ENCODE data around the gene CBR1.

Gene CBR1

GRCh38 chr21:36113647-36114428, 44.0 kb downstream of the CBR1 start:
- TF ChIP-seq, protein P1, sequence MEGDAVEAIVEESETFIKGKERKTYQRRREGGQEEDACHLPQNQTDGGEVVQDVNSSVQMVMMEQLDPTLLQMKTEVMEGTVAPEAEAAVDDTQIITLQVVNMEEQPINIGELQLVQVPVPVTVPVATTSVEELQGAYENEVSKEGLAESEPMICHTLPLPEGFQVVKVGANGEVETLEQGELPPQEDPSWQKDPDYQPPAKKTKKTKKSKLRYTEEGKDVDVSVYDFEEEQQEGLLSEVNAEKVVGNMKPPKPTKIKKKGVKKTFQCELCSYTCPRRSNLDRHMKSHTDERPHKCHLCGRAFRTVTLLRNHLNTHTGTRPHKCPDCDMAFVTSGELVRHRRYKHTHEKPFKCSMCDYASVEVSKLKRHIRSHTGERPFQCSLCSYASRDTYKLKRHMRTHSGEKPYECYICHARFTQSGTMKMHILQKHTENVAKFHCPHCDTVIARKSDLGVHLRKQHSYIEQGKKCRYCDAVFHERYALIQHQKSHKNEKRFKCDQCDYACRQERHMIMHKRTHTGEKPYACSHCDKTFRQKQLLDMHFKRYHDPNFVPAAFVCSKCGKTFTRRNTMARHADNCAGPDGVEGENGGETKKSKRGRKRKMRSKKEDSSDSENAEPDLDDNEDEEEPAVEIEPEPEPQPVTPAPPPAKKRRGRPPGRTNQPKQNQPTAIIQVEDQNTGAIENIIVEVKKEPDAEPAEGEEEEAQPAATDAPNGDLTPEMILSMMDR (IDR thresholded peaks at IDR 0.05; ENCODE audit: insufficient read depth, low read length, missing control alignments), result no peak
- DNase-seq (ENCODE audit: low read depth, low spot score), result no peak
- CTCF ChIA-PET, result interaction anchor here (0.7 to 10.3 kb wide), 14 partner anchors 10 to 498 kb away, joined by 3 to 100 read pairs (median 6); partner anchors contain the start of genes CBR1 and SETD4
- POLR2A ChIA-PET, result interaction anchor here (0.6 kb wide), 1 partner anchor 133 kb away, joined by 3 read pairs; no protein-coding TSS in a partner anchor
- H3K4me3 ChIP-seq (ENCODE audit: low read depth, low read length), result no peak overlapping the region

DNA sequence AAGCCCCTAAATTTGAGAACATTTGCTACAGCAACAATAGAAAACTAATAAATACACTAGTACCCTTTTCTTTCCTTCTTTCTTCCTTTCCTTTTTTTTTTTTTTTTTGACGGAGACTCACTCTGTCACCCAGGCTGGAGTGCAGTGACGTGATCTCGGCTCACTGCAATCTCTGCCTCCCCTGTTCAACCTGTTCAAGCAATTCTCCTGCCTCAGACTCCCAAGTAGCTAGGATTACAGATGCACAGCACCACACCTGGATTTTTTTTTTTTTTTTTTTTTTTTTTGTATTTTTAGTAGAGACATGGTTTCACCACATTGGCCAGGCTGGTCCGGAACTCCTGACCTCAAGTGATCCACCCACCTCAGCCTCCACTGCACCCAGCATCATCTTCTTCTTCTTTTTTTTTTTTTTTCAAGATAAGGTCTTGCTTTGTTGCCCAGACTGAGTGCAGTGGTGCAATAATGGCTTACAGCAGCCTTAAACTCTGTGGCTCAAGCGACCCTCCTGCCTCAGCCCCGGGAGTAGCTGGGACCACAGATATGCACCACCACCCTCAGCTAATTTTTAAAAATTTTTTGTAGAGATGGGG, 45.4 kb downstream of the CBR1 start:
- no peak for DNase-seq (ENCODE audit: low read depth, low spot score)
- ChIA-PET POLR2A (no interaction called here), CTCF (interaction anchor here (1.1 to 10.3 kb wide), 4 partner anchors 10 to 42 kb away, joined by 3 to 100 read pairs (median 4); no protein-coding TSS in a partner anchor)
- no peak overlapping the region for H3K4me3 ChIP-seq (ENCODE audit: low read depth, low read length)
- TF ChIP-seq, protein P1 (IDR thresholded peaks at IDR 0.05; ENCODE audit: insufficient read depth, low read length, missing control alignments), result no peak

GRCh38 chr21:36117286-36117741, 47.5 kb downstream of the CBR1 start:
- TF ChIP-seq, protein P1 (IDR thresholded peaks at IDR 0.05; ENCODE audit: insufficient read depth, low read length, missing control alignments), result no peak
- ChIA-PET POLR2A (no interaction called here), CTCF (interaction anchor here (10.3 kb wide), 1 partner anchor 8 kb away, joined by 100 read pairs; no protein-coding TSS in a partner anchor)
- DNase-seq (ENCODE audit: low read depth, low spot score), result no peak
- H3K4me3 ChIP-seq (ENCODE audit: low read depth, low read length), result no peak overlapping the region

GRCh38 chr21:36120304-36120888, 50.6 kb downstream of the CBR1 start:
- POLR2A ChIA-PET, result no interaction called here
- TF ChIP-seq, protein P1 (IDR thresholded peaks at IDR 0.05; ENCODE audit: insufficient read depth, low read length, missing control alignments), result no peak
- H3K4me3 ChIP-seq (ENCODE audit: low read depth, low read length), result no peak overlapping the region
- DNase-seq (ENCODE audit: low read depth, low spot score), result no peak
- CTCF ChIA-PET, result interaction anchor here (0.9 to 10.3 kb wide), 4 partner anchors 5 to 24 kb away, joined by 3 to 100 read pairs (median 4); no protein-coding TSS in a partner anchor
